ENCODE data around the gene TRPV5.

GRCh38 chr7:142940966-142941535 is 7.5 kb upstream of the TRPV5 start:
- TF ChIP-seq CTCF (IDR thresholded peaks at IDR 0.05; ENCODE audit: low read depth, low read length, poor library complexity, severe bottlenecking) (no peak), EZH2phosphoT487 (IDR thresholded peaks at IDR 0.05; ENCODE audit: borderline replicate concordance, low read length) (no peak)
